ENCODE measurements around the gene ZBTB18.
"Not testable (repeated sequence)": the region's sequence is repeated elsewhere in the genome, so short reads cannot be mapped to it uniquely, and the experiment has no call there.

ZBTB18 gene

DNA sequence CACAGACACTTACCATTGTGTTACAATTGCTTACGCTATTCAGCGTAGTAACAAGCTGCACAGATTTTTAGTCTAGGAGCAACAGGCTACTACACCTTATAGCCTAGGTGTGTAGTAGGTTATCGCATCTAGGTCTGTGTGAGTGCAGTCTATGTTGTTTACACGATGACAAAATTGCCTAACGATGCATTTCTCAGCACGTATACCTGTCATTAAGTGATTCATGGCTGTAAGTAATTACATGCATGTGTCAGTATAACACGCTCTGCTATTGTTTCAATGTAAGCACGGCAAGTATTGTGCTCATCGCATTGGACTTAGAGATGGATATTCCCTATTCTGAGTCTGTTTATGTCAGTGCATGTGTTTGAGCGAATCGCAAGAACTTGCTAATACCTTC is 15.7 kb upstream of the ZBTB18 start:
- Histone ChIP-seq H3K4me1 (ENCODE audit: control insufficient read depth in 5 of 5, insufficient read depth in 5 of 5, low read length in 5 of 5) (no peaks in the 10 kb centered on the region), H3K27me3 (ENCODE audit: control insufficient read depth in 5 of 5, insufficient read depth in 4 of 5, low read length in 5 of 5) (no peaks in the 10 kb centered on the region), H3K4me3 (ENCODE audit: low read depth in 1 of 5, low read length in 5 of 5) (no peak overlapping the region), H3K27ac (ENCODE audit: low read depth, low read length) (no peak overlapping the region), H3K9me3 (ENCODE audit: control insufficient read depth in 5 of 5, low read length in 5 of 5) (peaks cover 0 to 2% (median 0%) of the 10 kb centered on the region in 5 donors), H3K9ac (ENCODE audit: low read length in 5 of 5) (no peak overlapping the region), H3K36me3 (ENCODE audit: control insufficient read depth in 5 of 5, insufficient read depth in 5 of 5, low read length in 5 of 5) (no peaks in the 10 kb centered on the region)

DNA sequence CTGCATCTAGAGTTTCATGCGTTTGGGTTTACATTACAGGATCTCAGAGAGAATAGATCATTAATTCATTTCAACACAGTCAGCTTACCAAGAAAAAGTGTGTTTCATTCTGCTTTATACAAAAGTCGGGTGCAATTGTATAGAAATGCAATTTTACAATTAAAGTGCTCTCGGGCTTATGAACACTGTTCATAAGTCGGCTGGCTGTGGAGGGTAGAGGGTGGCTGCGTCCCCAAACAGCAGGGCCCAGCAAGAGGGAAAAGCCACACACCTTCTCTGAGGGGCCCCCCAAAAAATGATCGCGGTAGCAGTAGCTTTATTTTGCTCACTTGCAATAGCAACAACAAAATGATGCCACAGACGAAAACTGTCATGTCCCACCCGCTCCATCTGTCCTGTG is 13.8 kb upstream of the ZBTB18 start:
- Histone ChIP-seq H3K9ac (ENCODE audit: low read length in 5 of 5) (no peak overlapping the region), H3K4me1 (ENCODE audit: control insufficient read depth in 5 of 5, insufficient read depth in 5 of 5, low read length in 5 of 5) (no peaks in the 10 kb centered on the region), H3K36me3 (ENCODE audit: control insufficient read depth in 5 of 5, insufficient read depth in 5 of 5, low read length in 5 of 5) (no peaks in the 10 kb centered on the region), H3K4me3 (ENCODE audit: low read depth in 1 of 5, low read length in 5 of 5) (no peak overlapping the region), H3K27me3 (ENCODE audit: control insufficient read depth in 5 of 5, insufficient read depth in 4 of 5, low read length in 5 of 5) (no peaks in the 10 kb centered on the region), H3K27ac (ENCODE audit: low read depth, low read length) (no peak overlapping the region), H3K9me3 (ENCODE audit: control insufficient read depth in 5 of 5, low read length in 5 of 5) (peaks cover 0 to 2% (median 0%) of the 10 kb centered on the region in 5 donors)

GRCh38 chr1:244041466-244042120 is 9.5 kb upstream of the ZBTB18 start:
- H3K9me3 ChIP-seq (ENCODE audit: control insufficient read depth in 5 of 5, low read length in 5 of 5), result no peaks in the 10 kb centered on the region
- H3K4me1 ChIP-seq (ENCODE audit: control insufficient read depth in 5 of 5, insufficient read depth in 5 of 5, low read length in 5 of 5), result peaks cover 0 to 4% (median 0%) of the 10 kb centered on the region in 5 donors
- no peaks in the 10 kb centered on the region for H3K36me3 ChIP-seq (ENCODE audit: control insufficient read depth in 5 of 5, insufficient read depth in 5 of 5, low read length in 5 of 5)
- H3K27ac ChIP-seq (ENCODE audit: low read depth, low read length), result no peak overlapping the region
- H3K27me3 ChIP-seq (ENCODE audit: control insufficient read depth in 5 of 5, insufficient read depth in 4 of 5, low read length in 5 of 5), result no peaks in the 10 kb centered on the region
- H3K9ac ChIP-seq (ENCODE audit: low read length in 5 of 5), result no peak overlapping the region
- no peak overlapping the region for H3K4me3 ChIP-seq (ENCODE audit: low read depth in 1 of 5, low read length in 5 of 5)

DNA sequence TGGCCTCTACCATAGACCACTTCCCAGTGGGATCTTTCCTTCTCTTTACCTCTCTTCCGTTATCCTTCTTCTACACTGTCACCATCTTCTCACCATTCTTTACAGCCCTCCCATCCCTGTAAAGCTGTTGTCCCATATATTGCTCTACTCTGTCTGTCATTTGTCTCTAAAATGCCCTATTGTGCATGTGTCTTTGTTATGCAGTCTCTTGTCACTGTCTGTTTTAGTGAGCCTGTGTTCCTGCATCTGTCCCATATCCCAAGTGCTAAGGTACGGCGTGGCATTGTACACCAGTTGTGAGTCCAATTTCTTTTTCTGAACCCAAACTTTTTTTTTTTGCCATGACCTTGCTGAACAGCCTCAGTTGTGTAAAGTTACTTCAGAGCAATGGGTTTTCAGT is 8.8 kb upstream of the ZBTB18 start:
- Histone ChIP-seq H3K27ac (ENCODE audit: low read depth, low read length) (no peak overlapping the region), H3K27me3 (ENCODE audit: control insufficient read depth in 5 of 5, insufficient read depth in 4 of 5, low read length in 5 of 5) (no peaks in the 10 kb centered on the region), H3K4me3 (ENCODE audit: low read depth in 1 of 5, low read length in 5 of 5) (no peak overlapping the region), H3K36me3 (ENCODE audit: control insufficient read depth in 5 of 5, insufficient read depth in 5 of 5, low read length in 5 of 5) (no peaks in the 10 kb centered on the region), H3K9ac (ENCODE audit: low read length in 5 of 5) (no peak overlapping the region), H3K9me3 (ENCODE audit: control insufficient read depth in 5 of 5, low read length in 5 of 5) (no peaks in the 10 kb centered on the region), H3K4me1 (ENCODE audit: control insufficient read depth in 5 of 5, insufficient read depth in 5 of 5, low read length in 5 of 5) (peaks cover 0 to 11% (median 6%) of the 10 kb centered on the region in 5 donors)

DNA sequence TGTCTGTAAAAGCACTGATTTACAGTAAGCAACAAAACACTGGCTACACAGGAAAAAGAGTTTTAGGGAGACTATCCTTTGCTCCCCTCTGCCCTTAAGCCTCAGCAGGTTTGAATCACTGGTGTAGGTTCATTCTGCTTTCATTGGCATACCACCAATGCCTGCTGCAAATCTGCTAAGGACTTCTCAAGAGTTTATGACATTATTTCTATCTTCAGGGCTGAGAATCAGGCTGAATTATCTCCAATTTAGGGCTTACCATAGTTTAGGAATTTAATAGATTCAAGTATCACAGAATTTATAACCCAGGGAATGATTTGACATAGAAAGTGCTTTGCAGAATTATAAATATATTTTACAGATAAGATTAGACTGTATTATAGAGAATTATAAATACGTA is 6.7 kb upstream of the ZBTB18 start:
- H3K4me1 ChIP-seq (ENCODE audit: control insufficient read depth in 5 of 5, insufficient read depth in 5 of 5, low read length in 5 of 5), result peaks cover 0 to 15% (median 7%) of the 10 kb centered on the region in 5 donors
- H3K27me3 ChIP-seq (ENCODE audit: control insufficient read depth in 5 of 5, insufficient read depth in 4 of 5, low read length in 5 of 5), result no peaks in the 10 kb centered on the region
- no peaks in the 10 kb centered on the region for H3K9me3 ChIP-seq (ENCODE audit: control insufficient read depth in 5 of 5, low read length in 5 of 5)
- no peak overlapping the region for H3K4me3 ChIP-seq (ENCODE audit: low read depth in 1 of 5, low read length in 5 of 5)
- H3K9ac ChIP-seq (ENCODE audit: low read length in 5 of 5), result no peak overlapping the region
- no peaks in the 10 kb centered on the region for H3K36me3 ChIP-seq (ENCODE audit: control insufficient read depth in 5 of 5, insufficient read depth in 5 of 5, low read length in 5 of 5)
- H3K27ac ChIP-seq (ENCODE audit: low read depth, low read length), result no peak overlapping the region

GRCh38 chr1:244046254-244046653 is 4.8 kb upstream of the ZBTB18 start:
- H3K9ac ChIP-seq (ENCODE audit: low read length in 5 of 5); H3K9me3 ChIP-seq (ENCODE audit: control insufficient read depth in 5 of 5, low read length in 5 of 5); H3K27me3 ChIP-seq (ENCODE audit: control insufficient read depth in 5 of 5, insufficient read depth in 4 of 5, low read length in 5 of 5); H3K4me3 ChIP-seq (ENCODE audit: low read depth in 1 of 5, low read length in 5 of 5); H3K36me3 ChIP-seq (ENCODE audit: control insufficient read depth in 5 of 5, insufficient read depth in 5 of 5, low read length in 5 of 5): not testable (repeated sequence)
- peak overlapping the region; percentile 95 for H3K27ac ChIP-seq (ENCODE audit: low read depth, low read length)
- H3K4me1 ChIP-seq (ENCODE audit: control insufficient read depth in 5 of 5, insufficient read depth in 5 of 5, low read length in 5 of 5), result peaks cover 0 to 34% (median 24%) of the 10 kb centered on the region in 5 donors

DNA sequence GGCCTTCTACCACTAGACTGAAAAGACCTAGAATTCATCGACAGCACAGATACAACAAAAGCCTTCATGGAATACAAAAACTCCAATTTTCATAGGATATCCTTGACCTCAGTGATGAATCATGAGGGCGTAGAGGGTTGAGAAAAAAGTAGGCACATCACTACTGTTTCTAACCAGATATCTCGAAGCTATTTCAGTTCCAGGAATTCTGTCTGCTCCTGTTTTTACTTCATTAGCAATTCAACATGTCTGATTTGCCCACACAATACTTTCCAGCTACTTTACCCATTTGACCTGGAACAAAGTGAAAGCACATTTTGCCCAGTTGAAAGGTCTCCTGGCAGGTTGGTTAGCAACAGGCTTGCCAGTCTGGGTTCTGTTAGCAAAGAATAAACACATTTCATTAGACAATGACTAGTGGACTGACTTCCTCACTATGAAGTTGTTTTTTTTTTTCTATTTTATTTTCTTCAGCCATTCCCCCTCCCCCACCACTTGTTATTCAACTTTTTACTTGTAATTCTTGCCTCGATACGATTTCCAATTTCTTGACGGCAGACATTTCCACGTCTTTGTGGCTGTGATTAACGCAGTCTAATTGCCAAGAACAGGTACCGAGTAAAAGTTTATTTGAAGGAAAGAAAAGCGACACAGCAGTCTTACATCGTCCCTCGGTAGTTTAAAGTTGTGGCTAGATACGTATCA is 4.0 kb upstream of the ZBTB18 start:
- no peaks in the 10 kb centered on the region for H3K27me3 ChIP-seq (ENCODE audit: control insufficient read depth in 5 of 5, insufficient read depth in 4 of 5, low read length in 5 of 5)

GRCh38 chr1:244047621-244048255 is 3.3 kb upstream of the ZBTB18 start:
- Histone ChIP-seq H3K9me3 (ENCODE audit: control insufficient read depth in 5 of 5, low read length in 5 of 5) (no peaks in the 10 kb centered on the region), H3K4me3 (ENCODE audit: low read depth in 1 of 5, low read length in 5 of 5) (peak overlapping the region; percentile 86 to 99 (median 98)), H3K4me1 (ENCODE audit: control insufficient read depth in 5 of 5, insufficient read depth in 5 of 5, low read length in 5 of 5) (peaks cover 0 to 45% (median 33%) of the 10 kb centered on the region in 5 donors), H3K9ac (ENCODE audit: low read length in 5 of 5) (peak overlapping the region; percentile 57 to 93 (median 87)), H3K27me3 (ENCODE audit: control insufficient read depth in 5 of 5, insufficient read depth in 4 of 5, low read length in 5 of 5) (no peaks in the 10 kb centered on the region), H3K36me3 (ENCODE audit: control insufficient read depth in 5 of 5, insufficient read depth in 5 of 5, low read length in 5 of 5) (no peaks in the 10 kb centered on the region), H3K27ac (ENCODE audit: low read depth, low read length) (peak overlapping the region; percentile 95)

More for the DNA sequence above, 4.0 kb upstream of the ZBTB18 start:
- no peaks in the 10 kb centered on the region for H3K9me3 ChIP-seq (ENCODE audit: control insufficient read depth in 5 of 5, low read length in 5 of 5)
- peaks cover 0 to 40% (median 31%) of the 10 kb centered on the region in 5 donors for H3K4me1 ChIP-seq (ENCODE audit: control insufficient read depth in 5 of 5, insufficient read depth in 5 of 5, low read length in 5 of 5)
- H3K4me3 ChIP-seq (ENCODE audit: low read depth in 1 of 5, low read length in 5 of 5), result peak overlapping the region; percentile 86 to 99 (median 98)
- peak overlapping the region; percentile 95 for H3K27ac ChIP-seq (ENCODE audit: low read depth, low read length)
- peak overlapping the region; percentile 57 to 93 (median 87) for H3K9ac ChIP-seq (ENCODE audit: low read length in 5 of 5)
- H3K36me3 ChIP-seq (ENCODE audit: control insufficient read depth in 5 of 5, insufficient read depth in 5 of 5, low read length in 5 of 5), result no peaks in the 10 kb centered on the region

DNA sequence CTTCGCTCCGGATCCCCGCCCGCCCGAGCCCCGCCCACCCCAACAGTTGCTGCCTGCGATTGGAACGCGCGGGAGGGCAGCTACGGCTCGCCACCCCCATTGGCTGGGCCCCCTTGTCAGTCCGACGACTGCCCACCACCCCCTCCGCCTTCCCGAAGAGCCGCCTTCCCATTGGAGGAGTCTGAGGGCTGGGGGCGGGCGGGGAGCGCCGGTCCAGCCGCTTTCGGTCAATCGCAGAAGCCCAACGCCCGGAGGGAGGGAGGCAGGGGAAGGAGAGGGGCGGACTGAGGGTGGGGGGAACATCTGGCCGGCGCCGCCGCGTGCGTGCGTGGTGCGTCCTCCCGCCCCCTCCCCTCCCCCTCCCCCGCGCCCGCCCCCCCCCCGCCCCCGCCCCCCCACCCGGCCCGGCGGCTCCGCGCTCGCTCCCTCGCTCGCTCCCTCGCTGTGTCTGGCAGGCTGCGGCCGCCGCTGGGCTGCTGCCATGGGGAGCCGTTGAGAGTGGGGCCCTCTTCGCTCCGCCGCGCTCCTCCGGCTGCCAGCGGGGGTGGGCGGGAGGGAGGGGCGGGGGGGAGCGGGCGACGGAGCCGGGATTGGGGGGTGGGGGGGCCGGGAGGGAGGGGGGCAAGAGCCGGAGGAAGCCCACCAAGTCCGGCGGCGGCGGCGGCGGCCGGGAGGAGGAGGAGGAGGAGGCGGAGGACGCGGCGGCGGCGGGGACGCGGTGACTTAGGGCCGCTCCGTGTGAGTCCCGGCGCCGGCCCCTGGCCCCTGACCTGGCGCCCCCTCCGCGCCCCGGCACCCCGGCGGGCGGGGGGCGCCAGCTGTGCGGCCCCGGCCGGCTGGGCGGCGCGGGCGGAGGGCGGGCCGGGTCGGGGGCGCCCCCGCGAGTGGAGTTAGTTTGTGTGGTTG is 2.6 kb upstream of the ZBTB18 start:
- no peak overlapping the region for H3K27ac ChIP-seq (ENCODE audit: low read depth, low read length)

More for the DNA sequence above, 2.6 kb upstream of the ZBTB18 start:
- peaks cover 0 to 48% (median 33%) of the 10 kb centered on the region in 5 donors for H3K4me1 ChIP-seq (ENCODE audit: control insufficient read depth in 5 of 5, insufficient read depth in 5 of 5, low read length in 5 of 5)
- no peaks in the 10 kb centered on the region for H3K27me3 ChIP-seq (ENCODE audit: control insufficient read depth in 5 of 5, insufficient read depth in 4 of 5, low read length in 5 of 5)
- H3K9ac ChIP-seq (ENCODE audit: low read length in 5 of 5), result peak overlapping the region in 1 of 5 donors; percentile 92
- no peaks in the 10 kb centered on the region for H3K9me3 ChIP-seq (ENCODE audit: control insufficient read depth in 5 of 5, low read length in 5 of 5)
- H3K36me3 ChIP-seq (ENCODE audit: control insufficient read depth in 5 of 5, insufficient read depth in 5 of 5, low read length in 5 of 5), result no peaks in the 10 kb centered on the region
- peak overlapping the region in 3 of 5 donors; percentile 96 to 99 (median 98) for H3K4me3 ChIP-seq (ENCODE audit: low read depth in 1 of 5, low read length in 5 of 5)
